ENCODE data around the gene ZNF423. TPM values are rescaled to one million over a fixed set of nuclear protein-coding genes. Genes with fewer than 3 reads are reported as not detected.

The ZNF423 gene
- polyA plus RNA-seq, 3 donors, result 1.9 to 15.4 (median 8.7) TPM

GRCh38 chr16:49673442-49673841 is 182.5 kb downstream of the ZNF423 start:
- WGBS, 3 donors, result 82 to 91% (median 91%) methylated on average over 8 of the region's 8 CpGs
- no peak overlapping the region for H3K27ac ChIP-seq (ENCODE audit: low read depth, low read length)

GRCh38 chr16:49672753-49673152 is 183.2 kb downstream of the ZNF423 start:
- no peak overlapping the region for H3K27ac ChIP-seq (ENCODE audit: low read depth, low read length)
- 85 to 86% (median 86%) methylated on average over 11 of the region's 11 CpGs for WGBS, 3 donors

GRCh38 chr16:49671333-49671732 is 184.6 kb downstream of the ZNF423 start:
- WGBS, 3 donors, result 88 to 90% (median 89%) methylated on average over 12 of the region's 12 CpGs
- no peak overlapping the region for H3K27ac ChIP-seq (ENCODE audit: low read depth, low read length)

GRCh38 chr16:49670627-49671026 is 185.3 kb downstream of the ZNF423 start:
- H3K27ac ChIP-seq (ENCODE audit: low read depth, low read length), result no peak overlapping the region
- 81 to 86% (median 86%) methylated on average over 13 of the region's 13 CpGs for WGBS, 3 donors

GRCh38 chr16:49665482-49666230 is 190.3 kb downstream of the ZNF423 start:
- H3K27ac ChIP-seq (ENCODE audit: low read depth, low read length), result no peak overlapping the region
- 80 to 86% (median 85%) methylated on average over 18 of the region's 18 CpGs for WGBS, 3 donors

- peak overlapping the region; percentile 20 for H3K27ac ChIP-seq (ENCODE audit: low read depth, low read length)
- 44 to 65% (median 61%) methylated on average over 37 of the region's 37 CpGs for WGBS, 3 donors
Measured at GRCh38 chr16:49664221-49665215, 191.4 kb downstream of the ZNF423 start.

- H3K27ac ChIP-seq (ENCODE audit: low read depth, low read length), result no peak overlapping the region
- 34 to 62% (median 40%) methylated on average over 27 to 28 of the region's 28 CpGs for WGBS, 3 donors
Measured at GRCh38 chr16:49663081-49664065, 192.5 kb downstream of the ZNF423 start.

- H3K27ac ChIP-seq (ENCODE audit: low read depth, low read length), result no peak overlapping the region
- 80 to 94% (median 87%) methylated on average over 4 of the region's 4 CpGs for WGBS, 3 donors
Measured at GRCh38 chr16:49662569-49662968, 193.3 kb downstream of the ZNF423 start.

GRCh38 chr16:49661465-49662187 is 194.3 kb downstream of the ZNF423 start:
- H3K27ac ChIP-seq (ENCODE audit: low read depth, low read length), result no peak overlapping the region
- WGBS, 3 donors, result 88 to 90% (median 88%) methylated on average over 16 of the region's 16 CpGs

GRCh38 chr16:49660626-49661025 is 195.3 kb downstream of the ZNF423 start:
- no peak overlapping the region for H3K27ac ChIP-seq (ENCODE audit: low read depth, low read length)
- 84 to 93% (median 85%) methylated on average over 3 of the region's 3 CpGs for WGBS, 3 donors

- WGBS, 3 donors, result 90 to 93% (median 92%) methylated on average over 10 of the region's 10 CpGs
Measured at GRCh38 chr16:49659356-49659755, 196.6 kb downstream of the ZNF423 start.

GRCh38 chr16:49658531-49658930 is 197.4 kb downstream of the ZNF423 start:
- 72 to 76% (median 74%) methylated on average over 8 of the region's 8 CpGs for WGBS, 3 donors
- no peak overlapping the region for H3K27ac ChIP-seq (ENCODE audit: low read depth, low read length)

More at GRCh38 chr16:49659356-49659755, 196.6 kb downstream of the ZNF423 start:
- H3K27ac ChIP-seq (ENCODE audit: low read depth, low read length), result no peak overlapping the region

GRCh38 chr16:49657736-49658465 is 198.0 kb downstream of the ZNF423 start:
- WGBS, 3 donors, result 83 to 86% (median 86%) methylated on average over 11 of the region's 11 CpGs
- no peak overlapping the region for H3K27ac ChIP-seq (ENCODE audit: low read depth, low read length)

GRCh38 chr16:49654425-49654824 is 201.5 kb downstream of the ZNF423 start:
- no peak overlapping the region for H3K27ac ChIP-seq (ENCODE audit: low read depth, low read length)
- WGBS, 3 donors, result 89 to 99% (median 96%) methylated on average over 4 of the region's 4 CpGs

GRCh38 chr16:49653577-49653976 is 202.3 kb downstream of the ZNF423 start:
- 75 to 95% (median 88%) methylated on average over 1 of the region's 1 CpG for WGBS, 3 donors
- H3K27ac ChIP-seq (ENCODE audit: low read depth, low read length), result no peak overlapping the region

- no peak overlapping the region for H3K27ac ChIP-seq (ENCODE audit: low read depth, low read length)
- WGBS, 3 donors, result 33 to 74% (median 37%) methylated on average over 6 of the region's 6 CpGs
Measured at GRCh38 chr16:49653173-49653570, 202.7 kb downstream of the ZNF423 start.

Data from adipose tissue (tissue), 3 donors.